Keratinocyte (primary cell): Measurements from ENCODE around the gene FHIT. TPM values are rescaled to one million over a fixed set of nuclear protein-coding genes. Genes with fewer than 3 reads are reported as not detected.

Source experiments
- DNase-seq: peaks from one replicate; pipeline ENCODE4 v3.0.0-alpha.2; 2011; ENCODE audit warnings: low read depth, missing footprints, low spot score
- FAIRE-seq: peaks from 2 replicates; lab custom pipeline; 2011; peaks lifted over from hg19 to GRCh38; lab: Jason Lieb, UNC
- H2AFZ ChIP-seq: 2 replicates; pipeline ENCODE4 v1.6.0; 2012; ENCODE audit warnings: low read length, control low read depth, inconsistent platforms; ENCODE audit not compliant: control insufficient read depth
- H3K27ac ChIP-seq: 2 replicates; pipeline ENCODE4 v1.5.1; 2011; ENCODE audit warnings: low read length; ENCODE audit not compliant: control insufficient read depth, insufficient read depth
- H3K27me3 ChIP-seq: 3 replicates; pipeline ENCODE4 v1.6.0; 2011; ENCODE audit warnings: low read length; ENCODE audit not compliant: control insufficient read depth, insufficient read depth; ENCODE audit errors: extremely low read depth
- H3K36me3 ChIP-seq, 2 experiments: 2 replicates in 1 of 2; 3 replicates in 1 of 2; pipeline ENCODE4 v1.5.1; 2011; ENCODE audit warnings: low read length in 2 of 2, mild to moderate bottlenecking in 1 of 2; ENCODE audit not compliant: control insufficient read depth in 2 of 2, insufficient read depth in 2 of 2; ENCODE audit errors: extremely low read depth in 1 of 2
- H3K4me1 ChIP-seq: 3 replicates; pipeline ENCODE4 v1.5.1; 2011; ENCODE audit warnings: low read length; ENCODE audit not compliant: control insufficient read depth, insufficient read depth; ENCODE audit errors: extremely low read depth
- H3K4me2 ChIP-seq: 3 replicates; pipeline ENCODE4 v1.6.0; 2011; ENCODE audit warnings: low read depth, low read length; ENCODE audit not compliant: control insufficient read depth, insufficient read depth; ENCODE audit errors: extremely low read depth
- H3K4me3 ChIP-seq, 3 experiments: fragments of 200-600 bp in 1 of 3; sonication (generic) in 1 of 3; 2 replicates in 2 of 3; 3 replicates in 1 of 3; pipeline ENCODE4 v1.5.1; 2011 to 2016; ENCODE audit warnings: low read length in 3 of 3, mild to moderate bottlenecking in 3 of 3, control low read depth in 2 of 3, inconsistent platforms in 1 of 3, low read depth in 1 of 3, mixed read lengths in 1 of 3, mixed run types in 1 of 3, moderate library complexity in 1 of 3; ENCODE audit not compliant: control insufficient read depth in 2 of 3, insufficient read depth in 2 of 3; ENCODE audit errors: extremely low read depth in 1 of 3
- H3K79me2 ChIP-seq: 2 replicates; pipeline ENCODE4 v1.6.0; 2012; ENCODE audit warnings: low read length; ENCODE audit not compliant: control insufficient read depth, insufficient read depth
- H3K9ac ChIP-seq: 3 replicates; pipeline ENCODE4 v1.6.0; 2011; ENCODE audit warnings: low read length; ENCODE audit not compliant: control insufficient read depth, insufficient read depth; ENCODE audit errors: extremely low read depth
- H3K9me1 ChIP-seq: 3 replicates; pipeline ENCODE4 v1.6.0; 2011; ENCODE audit warnings: low read length; ENCODE audit not compliant: control insufficient read depth, insufficient read depth; ENCODE audit errors: extremely low read depth
- H3K9me3 ChIP-seq: 2 replicates; pipeline ENCODE4 v1.5.1; 2012; ENCODE audit warnings: low read depth, low read length; ENCODE audit not compliant: control insufficient read depth
- H4K20me1 ChIP-seq: 3 replicates; pipeline ENCODE4 v1.6.0; 2011; ENCODE audit warnings: low read length; ENCODE audit not compliant: control insufficient read depth, insufficient read depth; ENCODE audit errors: extremely low read depth
- EZH2 ChIP-seq: IDR thresholded peaks from one replicate; pipeline ENCODE4 v1.6.1; 2012; ENCODE audit warnings: inconsistent platforms, mild to moderate bottlenecking, low read length, moderate library complexity
- dilution Hi-C: fragments of 300-500 bp; cut with MboI; formaldehyde crosslinking; loops from one replicate; pipeline ENCODE4 v1.7.0; 2020; ENCODE audit warnings: low sequenced_read_pairs; ENCODE audit not compliant: extremely low pct_ligation_motif_present
- polyA plus RNA-seq, 5 experiments: library from polyadenylated mRNA; depleted of rRNA in 3 of 5; stranded (reverse) in 3 of 5; stranded (forward) in 1 of 5; unstranded in 1 of 5; fragments of >200 nt; gene quantifications; 1 replicate in 1 of 5; 2 replicates in 3 of 5; 3 replicates in 1 of 5; pipeline versions ENCODE4 v1.2.1 to v1.2.3, GENCODE V29; 2011 to 2012; ENCODE audit warnings: missing spikeins in 2 of 5, low read depth in 1 of 5, low replicate concordance in 1 of 5
- TF ChIP-seq, protein P1 (sequence below), 3 experiments: IDR thresholded peaks in 1 of 3; conservative IDR thresholded peaks in 1 of 3; optimal IDR thresholded peaks in 1 of 3; 2 replicates in 2 of 3; 3 replicates in 1 of 3; pipeline versions ENCODE3 to v1.5.1; 2011; ENCODE audit warnings: low read length in 3 of 3, mild to moderate bottlenecking in 3 of 3, moderate library complexity in 2 of 3, control low read depth in 1 of 3, inconsistent platforms in 1 of 3; ENCODE audit not compliant: insufficient read depth in 2 of 3; ENCODE audit errors: extremely low read depth in 1 of 3

Gene FHIT
- polyA plus RNA-seq, 1 donor (not counting 4 experiments of a cell fraction or from before 2014, with no cell fraction given): 2.2 TPM

DNA sequence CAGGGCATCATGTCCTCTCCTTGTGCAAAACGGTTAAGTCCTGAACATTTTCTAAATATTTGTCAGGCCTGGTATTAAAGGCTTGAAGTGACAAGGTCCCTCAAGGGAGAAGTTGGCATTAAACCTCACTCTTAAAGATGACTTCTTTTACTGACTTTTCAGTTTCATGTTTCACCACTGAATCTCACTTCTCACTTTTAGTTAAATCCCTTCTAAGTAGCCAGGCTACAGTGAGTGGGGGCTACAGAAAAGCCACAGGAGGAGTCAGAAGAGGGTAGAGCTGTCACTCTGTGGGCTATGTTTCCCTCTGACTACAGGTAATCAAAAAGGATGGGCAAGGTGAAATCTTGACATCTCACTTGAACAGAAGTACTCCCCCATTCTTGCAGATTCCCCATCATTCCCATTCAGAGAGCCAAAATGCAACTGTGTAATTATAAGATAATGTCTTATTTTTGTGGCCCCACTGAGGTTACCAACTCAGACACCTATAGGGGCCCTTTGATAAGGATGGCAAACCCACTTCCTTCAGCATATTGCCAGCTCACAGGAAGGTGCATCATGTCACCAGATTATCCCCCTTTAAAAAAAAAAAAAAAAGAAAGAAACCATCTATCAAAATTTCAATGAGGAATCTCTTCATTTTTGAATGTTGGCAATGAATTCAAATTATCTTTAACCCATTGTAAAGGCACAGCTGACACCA is 1411.3 kb downstream of the FHIT start:
- no peaks in the 10 kb centered on the region for H3K9me1 ChIP-seq

DNA sequence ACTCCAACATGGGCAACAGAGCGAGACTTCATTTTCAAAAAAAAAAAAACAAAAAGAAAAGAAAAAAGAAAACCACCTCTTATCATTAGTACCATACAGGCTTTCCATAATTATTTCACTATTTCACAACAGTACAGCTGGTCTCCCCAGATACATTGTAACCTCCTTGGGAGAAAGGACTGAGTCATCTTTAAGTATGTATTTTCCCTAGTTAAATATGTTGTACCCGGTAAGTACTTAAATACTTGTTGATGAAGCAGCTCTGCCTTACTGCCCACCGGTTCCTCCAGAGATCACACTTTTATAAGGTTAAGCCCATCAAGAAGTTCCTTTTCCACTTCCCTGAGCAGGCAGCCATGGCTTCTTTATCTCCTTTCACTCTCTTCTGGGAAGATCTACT is 1412.0 kb downstream of the FHIT start:
- H3K9ac ChIP-seq: no peak overlapping the region
- no peak for TF ChIP-seq EZH2
- TF ChIP-seq, protein P1, sequence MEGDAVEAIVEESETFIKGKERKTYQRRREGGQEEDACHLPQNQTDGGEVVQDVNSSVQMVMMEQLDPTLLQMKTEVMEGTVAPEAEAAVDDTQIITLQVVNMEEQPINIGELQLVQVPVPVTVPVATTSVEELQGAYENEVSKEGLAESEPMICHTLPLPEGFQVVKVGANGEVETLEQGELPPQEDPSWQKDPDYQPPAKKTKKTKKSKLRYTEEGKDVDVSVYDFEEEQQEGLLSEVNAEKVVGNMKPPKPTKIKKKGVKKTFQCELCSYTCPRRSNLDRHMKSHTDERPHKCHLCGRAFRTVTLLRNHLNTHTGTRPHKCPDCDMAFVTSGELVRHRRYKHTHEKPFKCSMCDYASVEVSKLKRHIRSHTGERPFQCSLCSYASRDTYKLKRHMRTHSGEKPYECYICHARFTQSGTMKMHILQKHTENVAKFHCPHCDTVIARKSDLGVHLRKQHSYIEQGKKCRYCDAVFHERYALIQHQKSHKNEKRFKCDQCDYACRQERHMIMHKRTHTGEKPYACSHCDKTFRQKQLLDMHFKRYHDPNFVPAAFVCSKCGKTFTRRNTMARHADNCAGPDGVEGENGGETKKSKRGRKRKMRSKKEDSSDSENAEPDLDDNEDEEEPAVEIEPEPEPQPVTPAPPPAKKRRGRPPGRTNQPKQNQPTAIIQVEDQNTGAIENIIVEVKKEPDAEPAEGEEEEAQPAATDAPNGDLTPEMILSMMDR (optimal IDR thresholded peaks at IDR 0.05 in 1 of 3, IDR thresholded peaks at IDR 0.05 in 1 of 3, conservative IDR thresholded peaks at IDR 0.05 in 1 of 3; ENCODE audit: extremely low read depth in 1 of 3, insufficient read depth in 2 of 3, low read length in 3 of 3): no peak
- no peaks in the 10 kb centered on the region for H3K36me3 ChIP-seq
- no peak overlapping the region for H3K4me2 ChIP-seq
- no peak for DNase-seq
- no peak overlapping the region for H2AFZ ChIP-seq
- H3K79me2 ChIP-seq: no peaks in the 10 kb centered on the region
- H4K20me1 ChIP-seq: no peaks in the 10 kb centered on the region
- peaks cover 2% of the 10 kb centered on the region for H3K4me1 ChIP-seq
- H3K27me3 ChIP-seq: no peaks in the 10 kb centered on the region
- no peaks in the 10 kb centered on the region for H3K9me1 ChIP-seq
- no peaks in the 10 kb centered on the region for H3K9me3 ChIP-seq
- H3K27ac ChIP-seq: no peak overlapping the region
- no peak overlapping the region for H3K4me3 ChIP-seq
- dilution Hi-C loops: no loop called here
- FAIRE-seq: no peak

More for the DNA sequence above, 1411.3 kb downstream of the FHIT start:
- Histone ChIP-seq H3K4me2 (no peak overlapping the region), H4K20me1 (no peaks in the 10 kb centered on the region), H3K36me3 (no peaks in the 10 kb centered on the region), H3K79me2 (no peaks in the 10 kb centered on the region), H3K9ac (no peak overlapping the region), H3K9me3 (no peaks in the 10 kb centered on the region), H3K4me1 (peaks cover 2% of the 10 kb centered on the region), H2AFZ (no peak overlapping the region), H3K4me3 (no peak overlapping the region), H3K27ac (no peak overlapping the region), H3K27me3 (no peaks in the 10 kb centered on the region)
- dilution Hi-C loops: no loop called here
- no peak for DNase-seq
- TF ChIP-seq, protein P1 (optimal IDR thresholded peaks at IDR 0.05 in 1 of 3, IDR thresholded peaks at IDR 0.05 in 1 of 3, conservative IDR thresholded peaks at IDR 0.05 in 1 of 3; ENCODE audit: extremely low read depth in 1 of 3, insufficient read depth in 2 of 3, low read length in 3 of 3): no peak
- TF ChIP-seq EZH2: no peak
- FAIRE-seq: no peak
